Neural progenitor cell (in vitro differentiated cells): ENCODE data around the gene POLR2L. TPM values are rescaled to one million over a fixed set of nuclear protein-coding genes. Genes with fewer than 3 reads are reported as not detected.

ENCODE experiments used
- DNase-seq: peaks from one replicate; pipeline ENCODE4 v3.0.0-alpha.2; 2016; ENCODE audit warnings: low spot score
- H2AFZ ChIP-seq: fragments of 200-600 bp; sonication (generic); replicated peaks from 2 replicates; pipeline ENCODE4 v1.6.1; 2016; ENCODE audit warnings: antibody characterized with exemption
- H3F3A ChIP-seq: fragments of 200-600 bp; sonication (generic); 2 replicates; pipeline ENCODE4 v1.6.1; 2016; ENCODE audit warnings: antibody characterized with exemption, low read depth
- H3K27ac ChIP-seq: fragments of 200-600 bp; sonication (generic); 2 replicates; pipeline ENCODE4 v1.5.1; 2016; ENCODE audit warnings: mild to moderate bottlenecking
- H3K27me3 ChIP-seq: fragments of 200-600 bp; sonication (generic); 2 replicates; pipeline ENCODE4 v1.6.1; 2016; ENCODE audit warnings: mild to moderate bottlenecking, moderate library complexity
- H3K36me3 ChIP-seq: fragments of 200-600 bp; sonication (generic); 2 replicates; pipeline ENCODE4 v1.5.1; 2016
- H3K4me1 ChIP-seq: fragments of 200-600 bp; sonication (generic); 2 replicates; pipeline ENCODE4 v1.6.1; 2016; ENCODE audit warnings: mixed run types
- H3K4me2 ChIP-seq: fragments of 200-600 bp; sonication (generic); 2 replicates; pipeline ENCODE4 v1.6.1; 2016
- H3K4me3 ChIP-seq: fragments of 200-600 bp; sonication (generic); 2 replicates; pipeline ENCODE4 v1.5.1; 2016
- H3K79me2 ChIP-seq: fragments of 200-600 bp; sonication (generic); 2 replicates; pipeline ENCODE4 v1.6.1; 2016; ENCODE audit warnings: low read depth
- H3K9ac ChIP-seq: fragments of 200-600 bp; sonication (generic); 2 replicates; pipeline ENCODE4 v1.6.1; 2016
- H3K9me3 ChIP-seq: fragments of 200-600 bp; sonication (generic); 2 replicates; pipeline ENCODE4 v1.5.1; 2016; ENCODE audit warnings: low read depth
- H4K20me1 ChIP-seq: fragments of 200-600 bp; sonication (generic); 2 replicates; pipeline ENCODE4 v1.6.1; 2016; ENCODE audit warnings: low read depth
- H3K27ac Mint-ChIP-seq: 3 replicates; pipeline ENCODE4 v1.8.0; 2021; ENCODE audit warnings: mixed read lengths
- H3K27me3 Mint-ChIP-seq: 2 replicates; pipeline ENCODE4 v1.8.0; 2022; ENCODE audit warnings: low read depth, mild to moderate bottlenecking, inconsistent platforms, moderate library complexity, mixed read lengths; ENCODE audit not compliant: insufficient read depth
- H3K36me3 Mint-ChIP-seq: 3 replicates; pipeline ENCODE4 v1.8.0; 2021; ENCODE audit warnings: mixed read lengths
- H3K4me1 Mint-ChIP-seq: 3 replicates; pipeline ENCODE4 v1.8.0; 2021; ENCODE audit warnings: mixed read lengths
- H3K4me3 Mint-ChIP-seq: 3 replicates; pipeline ENCODE4 v1.8.0; 2021; ENCODE audit warnings: mild to moderate bottlenecking, moderate library complexity, mixed read lengths
- H3K9me3 Mint-ChIP-seq: 3 replicates; pipeline ENCODE4 v1.8.0; 2020; ENCODE audit warnings: mixed read lengths
- CTCF ChIP-seq: fragments of 200-600 bp; sonication (generic); IDR thresholded peaks from 2 replicates; pipeline ENCODE4 v1.5.1; 2017; ENCODE audit warnings: antibody characterized with exemption, mild to moderate bottlenecking
- EZH2 ChIP-seq: fragments of 200-600 bp; sonication (generic); IDR thresholded peaks from 2 replicates; pipeline ENCODE4 v1.6.1; 2017; ENCODE audit warnings: antibody characterized with exemption, mild to moderate bottlenecking, moderate library complexity
- EZH2phosphoT487 ChIP-seq: fragments of 200-600 bp; sonication (generic); IDR thresholded peaks from 2 replicates; pipeline ENCODE4 v1.6.1; 2017; ENCODE audit warnings: antibody characterized with exemption
- total RNA-seq: library from RNA; depleted of rRNA; stranded (reverse); fragments of >200 nt; gene quantifications from 2 replicates; pipeline ENCODE4 v1.2.3, GENCODE V29; 2015; ENCODE audit warnings: low replicate concordance

POLR2L gene
- total RNA-seq, 1 donor from 2014 or later, result 12.9 TPM

GRCh38 chr11:886568-886967, 44.2 kb upstream of the POLR2L start:
- Histone ChIP-seq H3K4me3 (no peak overlapping the region), H3F3A (no peaks in the 10 kb centered on the region), H3K27me3 (no peaks in the 10 kb centered on the region), H3K36me3 (no peaks in the 10 kb centered on the region), H3K79me2 (no peaks in the 10 kb centered on the region), H3K27ac (no peak overlapping the region), H3K9me3 (no peaks in the 10 kb centered on the region), H2AFZ (no peak overlapping the region), H4K20me1 (peaks cover 20% of the 10 kb centered on the region), H3K4me2 (no peak overlapping the region), H3K4me1 (peaks cover 12% of the 10 kb centered on the region), H3K9ac (no peak overlapping the region)
- peaks cover 2% of the 10 kb centered on the region for H3K4me1 Mint-ChIP-seq
- no peak for DNase-seq
- H3K27me3 Mint-ChIP-seq, result peaks cover 5% of the 10 kb centered on the region
- H3K36me3 Mint-ChIP-seq, result peaks cover 15% of the 10 kb centered on the region
- no peak overlapping the region for H3K4me3 Mint-ChIP-seq
- no peak overlapping the region for H3K27ac Mint-ChIP-seq
- TF ChIP-seq EZH2 (no peak), CTCF (no peak), EZH2phosphoT487 (no peak)
- H3K9me3 Mint-ChIP-seq, result no peaks in the 10 kb centered on the region

- H3K79me2 ChIP-seq, result no peaks in the 10 kb centered on the region
- H3F3A ChIP-seq, result no peaks in the 10 kb centered on the region
- H3K27me3 ChIP-seq, result no peaks in the 10 kb centered on the region
- Mint-ChIP-seq H3K27me3 (peaks cover 2% of the 10 kb centered on the region), H3K4me3 (no peak overlapping the region), H3K4me1 (peaks cover 2% of the 10 kb centered on the region), H3K36me3 (peaks cover 19% of the 10 kb centered on the region), H3K9me3 (no peaks in the 10 kb centered on the region), H3K27ac (no peak overlapping the region)
- no peaks in the 10 kb centered on the region for H3K4me1 ChIP-seq
- H3K36me3 ChIP-seq, result no peaks in the 10 kb centered on the region
- H3K9me3 ChIP-seq, result no peaks in the 10 kb centered on the region
- no peak for TF ChIP-seq CTCF
- TF ChIP-seq EZH2phosphoT487, result no peak
- no peak for TF ChIP-seq EZH2
- no peak overlapping the region for H3K4me2 ChIP-seq
- peaks cover 2% of the 10 kb centered on the region for H4K20me1 ChIP-seq
- H2AFZ ChIP-seq, result no peak overlapping the region
- no peak overlapping the region for H3K9ac ChIP-seq
- H3K4me3 ChIP-seq, result no peak overlapping the region
- H3K27ac ChIP-seq, result no peak overlapping the region
- no peak for DNase-seq
Measured at GRCh38 chr11:884578-885070, 42.3 kb upstream of the POLR2L start.

GRCh38 chr11:883527-883926, 41.2 kb upstream of the POLR2L start:
- no peaks in the 10 kb centered on the region for H3K79me2 ChIP-seq

More at GRCh38 chr11:883527-883926, 41.2 kb upstream of the POLR2L start:
- no peak for DNase-seq
- Histone ChIP-seq H3K36me3 (no peaks in the 10 kb centered on the region), H3K4me1 (no peaks in the 10 kb centered on the region), H3K9ac (no peak overlapping the region), H3K4me2 (no peak overlapping the region), H3F3A (no peaks in the 10 kb centered on the region), H3K27ac (no peak overlapping the region), H2AFZ (no peak overlapping the region), H3K4me3 (no peak overlapping the region), H3K9me3 (no peaks in the 10 kb centered on the region), H3K27me3 (no peaks in the 10 kb centered on the region), H4K20me1 (no peaks in the 10 kb centered on the region)
- Mint-ChIP-seq H3K4me3 (no peak overlapping the region), H3K4me1 (no peaks in the 10 kb centered on the region), H3K27me3 (peaks cover 4% of the 10 kb centered on the region), H3K36me3 (peaks cover 22% of the 10 kb centered on the region), H3K27ac (no peak overlapping the region), H3K9me3 (no peaks in the 10 kb centered on the region)
- TF ChIP-seq CTCF (no peak), EZH2phosphoT487 (no peak), EZH2 (no peak)
